ENCODE measurements around the gene SESN2.

SESN2 gene

GRCh38 chr1:28256197-28256827 lies 3.0 kb upstream of the SESN2 start:
- TF ChIP-seq, protein P1, sequence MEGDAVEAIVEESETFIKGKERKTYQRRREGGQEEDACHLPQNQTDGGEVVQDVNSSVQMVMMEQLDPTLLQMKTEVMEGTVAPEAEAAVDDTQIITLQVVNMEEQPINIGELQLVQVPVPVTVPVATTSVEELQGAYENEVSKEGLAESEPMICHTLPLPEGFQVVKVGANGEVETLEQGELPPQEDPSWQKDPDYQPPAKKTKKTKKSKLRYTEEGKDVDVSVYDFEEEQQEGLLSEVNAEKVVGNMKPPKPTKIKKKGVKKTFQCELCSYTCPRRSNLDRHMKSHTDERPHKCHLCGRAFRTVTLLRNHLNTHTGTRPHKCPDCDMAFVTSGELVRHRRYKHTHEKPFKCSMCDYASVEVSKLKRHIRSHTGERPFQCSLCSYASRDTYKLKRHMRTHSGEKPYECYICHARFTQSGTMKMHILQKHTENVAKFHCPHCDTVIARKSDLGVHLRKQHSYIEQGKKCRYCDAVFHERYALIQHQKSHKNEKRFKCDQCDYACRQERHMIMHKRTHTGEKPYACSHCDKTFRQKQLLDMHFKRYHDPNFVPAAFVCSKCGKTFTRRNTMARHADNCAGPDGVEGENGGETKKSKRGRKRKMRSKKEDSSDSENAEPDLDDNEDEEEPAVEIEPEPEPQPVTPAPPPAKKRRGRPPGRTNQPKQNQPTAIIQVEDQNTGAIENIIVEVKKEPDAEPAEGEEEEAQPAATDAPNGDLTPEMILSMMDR (IDR thresholded peaks at IDR 0.05; ENCODE audit: low read depth, low read length), result no peak
- TF ChIP-seq EZH2phosphoT487 (IDR thresholded peaks at IDR 0.05; ENCODE audit: low read depth), result no peak
- no peak overlapping the region for H2AFZ ChIP-seq (ENCODE audit: low read depth, low read length)

DNA sequence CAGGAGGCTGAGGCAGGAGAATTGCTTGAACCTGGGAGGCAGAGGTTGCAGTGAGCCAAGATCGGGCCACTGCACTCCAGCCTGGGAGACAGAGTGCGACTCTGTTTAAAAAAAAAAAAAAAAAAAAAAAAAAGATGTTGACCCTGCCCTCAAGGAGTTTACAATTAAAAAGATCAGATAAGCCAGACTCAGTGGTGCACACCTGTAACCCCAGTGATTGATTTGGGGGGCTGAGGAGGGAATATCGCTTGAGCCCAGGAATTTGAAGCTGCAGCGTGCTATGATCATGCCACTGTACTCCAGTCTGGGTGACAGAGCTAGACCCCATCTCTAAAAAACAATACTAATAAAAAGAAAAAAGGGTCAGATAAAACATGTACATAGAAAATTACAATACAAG lies 1.6 kb upstream of the SESN2 start:
- Histone ChIP-seq H3K4me3 (ENCODE audit: low read length) (no peak overlapping the region), H3K79me2 (ENCODE audit: low read length) (peaks cover 14% of the 10 kb centered on the region), H3K27ac (ENCODE audit: low read length) (no peak overlapping the region), H3K9me3 (ENCODE audit: insufficient read depth, low read length) (no peaks in the 10 kb centered on the region), H3K36me3 (replicated peaks; ENCODE audit: low read depth, low read length) (no peaks in the 10 kb centered on the region), H3K4me2 (ENCODE audit: low read length) (no peak overlapping the region), H3K27me3 (ENCODE audit: low read depth, low read length) (no peaks in the 10 kb centered on the region), H3K9ac (ENCODE audit: low read length) (no peak overlapping the region), H2AFZ (ENCODE audit: low read depth, low read length) (no peak overlapping the region), H3K4me1 (ENCODE audit: low read length) (peaks cover 16% of the 10 kb centered on the region), H4K20me1 (ENCODE audit: insufficient read depth, low read length) (no peaks in the 10 kb centered on the region)
- TF ChIP-seq, protein P1 (IDR thresholded peaks at IDR 0.05; ENCODE audit: low read depth, low read length), result no peak
- no peak for TF ChIP-seq EZH2phosphoT487 (IDR thresholded peaks at IDR 0.05; ENCODE audit: low read depth)

More at GRCh38 chr1:28256197-28256827, 3.0 kb upstream of the SESN2 start:
- H3K4me1 ChIP-seq (ENCODE audit: low read length), result peaks cover 16% of the 10 kb centered on the region
- peaks cover 12% of the 10 kb centered on the region for H3K79me2 ChIP-seq (ENCODE audit: low read length)
- H3K4me3 ChIP-seq (ENCODE audit: low read length), result no peak overlapping the region
- no peaks in the 10 kb centered on the region for H4K20me1 ChIP-seq (ENCODE audit: insufficient read depth, low read length)
- no peaks in the 10 kb centered on the region for H3K9me3 ChIP-seq (ENCODE audit: insufficient read depth, low read length)
- H3K36me3 ChIP-seq (replicated peaks; ENCODE audit: low read depth, low read length), result no peaks in the 10 kb centered on the region
- H3K27ac ChIP-seq (ENCODE audit: low read length), result no peak overlapping the region
- H3K27me3 ChIP-seq (ENCODE audit: low read depth, low read length), result no peaks in the 10 kb centered on the region
- H3K9ac ChIP-seq (ENCODE audit: low read length), result no peak overlapping the region
- H3K4me2 ChIP-seq (ENCODE audit: low read length), result no peak overlapping the region

GRCh38 chr1:28258628-28259251 lies 578 bp upstream of the SESN2 start:
- Histone ChIP-seq H3K27me3 (ENCODE audit: low read depth, low read length) (no peaks in the 10 kb centered on the region), H4K20me1 (ENCODE audit: insufficient read depth, low read length) (no peaks in the 10 kb centered on the region), H3K27ac (ENCODE audit: low read length) (no peak overlapping the region), H2AFZ (ENCODE audit: low read depth, low read length) (peak overlapping the region; percentile 80), H3K4me1 (ENCODE audit: low read length) (peaks cover 16% of the 10 kb centered on the region), H3K4me2 (ENCODE audit: low read length) (peak overlapping the region; percentile 85), H3K9me3 (ENCODE audit: insufficient read depth, low read length) (no peaks in the 10 kb centered on the region), H3K9ac (ENCODE audit: low read length) (peak overlapping the region; percentile 26; the same call in 1 of the 2 replicates), H3K4me3 (ENCODE audit: low read length) (peak overlapping the region; percentile 73), H3K36me3 (replicated peaks; ENCODE audit: low read depth, low read length) (no peaks in the 10 kb centered on the region), H3K79me2 (ENCODE audit: low read length) (peaks cover 19% of the 10 kb centered on the region)
- no peak for TF ChIP-seq EZH2phosphoT487 (IDR thresholded peaks at IDR 0.05; ENCODE audit: low read depth)
- TF ChIP-seq, protein P1 (IDR thresholded peaks at IDR 0.05; ENCODE audit: low read depth, low read length), result no peak

- Histone ChIP-seq H3K4me1 (ENCODE audit: low read length) (peaks cover 16% of the 10 kb centered on the region), H2AFZ (ENCODE audit: low read depth, low read length) (peak overlapping the region; percentile 36; the same call in 1 of the 2 replicates), H3K27ac (ENCODE audit: low read length) (no peak overlapping the region), H3K79me2 (ENCODE audit: low read length) (peaks cover 19% of the 10 kb centered on the region), H3K9me3 (ENCODE audit: insufficient read depth, low read length) (no peaks in the 10 kb centered on the region), H3K36me3 (replicated peaks; ENCODE audit: low read depth, low read length) (no peaks in the 10 kb centered on the region), H4K20me1 (ENCODE audit: insufficient read depth, low read length) (no peaks in the 10 kb centered on the region), H3K4me2 (ENCODE audit: low read length) (peak overlapping the region; percentile 87), H3K4me3 (ENCODE audit: low read length) (peak overlapping the region; percentile 96), H3K27me3 (ENCODE audit: low read depth, low read length) (no peaks in the 10 kb centered on the region), H3K9ac (ENCODE audit: low read length) (peak overlapping the region; percentile 77)
- TF ChIP-seq, protein P1 (IDR thresholded peaks at IDR 0.05; ENCODE audit: low read depth, low read length), result no peak
- no peak for TF ChIP-seq EZH2phosphoT487 (IDR thresholded peaks at IDR 0.05; ENCODE audit: low read depth)
These were observed 850 bp downstream of the SESN2 start for GRCh38 chr1:28259934-28260802.
